HEK293 (cell line): ENCODE measurements around the gene PIGO.

Source experiments
- ATF2 ChIP-seq: fragments of 450-650 bp; formaldehyde crosslinking; IDR thresholded peaks from 2 replicates; pipeline ENCODE4 v1.5.1; 2016; ENCODE audit warnings: missing biosample characterization, missing genetic modification characterization, low read depth
- BCL11A ChIP-seq: fragments of 450-650 bp; formaldehyde crosslinking; IDR thresholded peaks from 2 replicates; pipeline ENCODE4 v1.5.1; 2016; ENCODE audit warnings: low read depth, missing biosample characterization, missing genetic modification characterization
- FEZF1 ChIP-seq: fragments of 450-650 bp; formaldehyde crosslinking; IDR thresholded peaks from 2 replicates; pipeline ENCODE4 v1.5.1; 2016; ENCODE audit warnings: missing biosample characterization, missing genetic modification characterization
- GFI1B ChIP-seq: fragments of 450-650 bp; formaldehyde crosslinking; IDR thresholded peaks from 2 replicates; pipeline ENCODE4 v1.5.1; 2016; ENCODE audit warnings: missing biosample characterization, missing genetic modification characterization
- HOXD13 ChIP-seq: sonication (generic); formaldehyde crosslinking; IDR thresholded peaks from 2 replicates; pipeline ENCODE4 v1.8.0; 2022; ENCODE audit warnings: missing genetic modification reagents, borderline replicate concordance
- KLF17 ChIP-seq: fragments of 450-650 bp; formaldehyde crosslinking; IDR thresholded peaks from 2 replicates; pipeline ENCODE4 v1.5.1; 2016; ENCODE audit warnings: missing biosample characterization, missing genetic modification characterization
- TRIM28 ChIP-seq: IDR thresholded peaks from 2 replicates; pipeline ENCODE4 v1.6.1; 2011; ENCODE audit warnings: low read length, control low read depth, borderline replicate concordance
- YY2 ChIP-seq: fragments of 450-650 bp; formaldehyde crosslinking; IDR thresholded peaks from 2 replicates; pipeline ENCODE4 v1.5.1; 2016; ENCODE audit warnings: missing biosample characterization, missing genetic modification characterization
- ZBTB11 ChIP-seq: fragments of 450-650 bp; formaldehyde crosslinking; conservative IDR thresholded peaks from 2 replicates; pipeline ENCODE4 v1.5.1; 2016; ENCODE audit warnings: low read depth, missing biosample characterization, missing genetic modification characterization
- ZBTB49 ChIP-seq: fragments of 450-650 bp; formaldehyde crosslinking; IDR thresholded peaks from 2 replicates; pipeline ENCODE4 v1.5.1; 2016; ENCODE audit warnings: missing biosample characterization, missing genetic modification characterization, low read depth
- ZBTB7A ChIP-seq: fragments of 450-650 bp; formaldehyde crosslinking; IDR thresholded peaks from 2 replicates; pipeline ENCODE4 v1.5.1; 2016; ENCODE audit warnings: low read depth, missing biosample characterization, missing genetic modification characterization
- ZNF24 ChIP-seq: fragments of 450-650 bp; formaldehyde crosslinking; IDR thresholded peaks from 2 replicates; pipeline ENCODE4 v1.5.1; 2016; ENCODE audit warnings: missing biosample characterization, missing genetic modification characterization
- ZNF354C ChIP-seq: fragments of 450-650 bp; formaldehyde crosslinking; IDR thresholded peaks from 2 replicates; pipeline ENCODE4 v1.5.1; 2016; ENCODE audit warnings: missing biosample characterization, missing genetic modification characterization, low read depth, borderline replicate concordance
- ZNF518A ChIP-seq: fragments of 450-650 bp; formaldehyde crosslinking; conservative IDR thresholded peaks from 2 replicates; pipeline ENCODE4 v1.5.1; 2016; ENCODE audit warnings: low read depth, missing biosample characterization, missing genetic modification characterization
- ZNF610 ChIP-seq: fragments of 450-650 bp; formaldehyde crosslinking; IDR thresholded peaks from 2 replicates; pipeline ENCODE4 v1.5.1; 2016; ENCODE audit warnings: missing biosample characterization, missing genetic modification characterization, borderline replicate concordance
- ZNF623 ChIP-seq: fragments of 450-650 bp; formaldehyde crosslinking; IDR thresholded peaks from 2 replicates; pipeline ENCODE4 v1.5.1; 2016; ENCODE audit warnings: missing biosample characterization, missing genetic modification characterization
- ZNF747 ChIP-seq: fragments of 450-650 bp; formaldehyde crosslinking; IDR thresholded peaks from 2 replicates; pipeline ENCODE4 v1.5.1; 2016; ENCODE audit warnings: missing biosample characterization, missing genetic modification characterization
- TF ChIP-seq, protein P1 (sequence below): fragments of 450-650 bp; formaldehyde crosslinking; IDR thresholded peaks from 2 replicates; pipeline ENCODE4 v1.5.1; 2016; ENCODE audit warnings: missing biosample characterization, missing genetic modification characterization, borderline replicate concordance
- TF ChIP-seq, protein P2 (sequence below): fragments of 450-650 bp; formaldehyde crosslinking; optimal IDR thresholded peaks from 2 replicates; pipeline ENCODE3; 2016; ENCODE audit warnings: missing biosample characterization, mild to moderate bottlenecking, missing genetic modification characterization

Gene PIGO

GRCh38 chr9:35115680-35116538 lies 19.5 kb upstream of the PIGO start, which contains the start of gene ATOSB (continued):
- TF ChIP-seq TRIM28 (no peak), FEZF1 (tag by site-specific recombination) (no peak), ZNF747 (tag by site-specific recombination) (no peak), KLF17 (tag by site-specific recombination) (no peak), ZBTB7A (tag by site-specific recombination) (0 out of 2 replicates have a peak, but pooled peaks have one; percentile 12), ZBTB11 (tag by site-specific recombination) (no peak), BCL11A (tag by site-specific recombination) (no peak), GFI1B (tag by site-specific recombination) (no peak), ZBTB49 (tag by site-specific recombination) (no peak), ZNF610 (tag by site-specific recombination) (no peak; the same call in 1 of the 2 replicates), YY2 (tag by site-specific recombination) (no peak), ZNF623 (tag by site-specific recombination) (no peak), HOXD13 (CRISPR knock-in tag) (no peak), ATF2 (tag by site-specific recombination) (no peak), ZNF518A (tag by site-specific recombination) (no peak), ZNF354C (tag by site-specific recombination) (no peak), ZNF24 (tag by site-specific recombination) (no peak)
- TF ChIP-seq, protein P1, sequence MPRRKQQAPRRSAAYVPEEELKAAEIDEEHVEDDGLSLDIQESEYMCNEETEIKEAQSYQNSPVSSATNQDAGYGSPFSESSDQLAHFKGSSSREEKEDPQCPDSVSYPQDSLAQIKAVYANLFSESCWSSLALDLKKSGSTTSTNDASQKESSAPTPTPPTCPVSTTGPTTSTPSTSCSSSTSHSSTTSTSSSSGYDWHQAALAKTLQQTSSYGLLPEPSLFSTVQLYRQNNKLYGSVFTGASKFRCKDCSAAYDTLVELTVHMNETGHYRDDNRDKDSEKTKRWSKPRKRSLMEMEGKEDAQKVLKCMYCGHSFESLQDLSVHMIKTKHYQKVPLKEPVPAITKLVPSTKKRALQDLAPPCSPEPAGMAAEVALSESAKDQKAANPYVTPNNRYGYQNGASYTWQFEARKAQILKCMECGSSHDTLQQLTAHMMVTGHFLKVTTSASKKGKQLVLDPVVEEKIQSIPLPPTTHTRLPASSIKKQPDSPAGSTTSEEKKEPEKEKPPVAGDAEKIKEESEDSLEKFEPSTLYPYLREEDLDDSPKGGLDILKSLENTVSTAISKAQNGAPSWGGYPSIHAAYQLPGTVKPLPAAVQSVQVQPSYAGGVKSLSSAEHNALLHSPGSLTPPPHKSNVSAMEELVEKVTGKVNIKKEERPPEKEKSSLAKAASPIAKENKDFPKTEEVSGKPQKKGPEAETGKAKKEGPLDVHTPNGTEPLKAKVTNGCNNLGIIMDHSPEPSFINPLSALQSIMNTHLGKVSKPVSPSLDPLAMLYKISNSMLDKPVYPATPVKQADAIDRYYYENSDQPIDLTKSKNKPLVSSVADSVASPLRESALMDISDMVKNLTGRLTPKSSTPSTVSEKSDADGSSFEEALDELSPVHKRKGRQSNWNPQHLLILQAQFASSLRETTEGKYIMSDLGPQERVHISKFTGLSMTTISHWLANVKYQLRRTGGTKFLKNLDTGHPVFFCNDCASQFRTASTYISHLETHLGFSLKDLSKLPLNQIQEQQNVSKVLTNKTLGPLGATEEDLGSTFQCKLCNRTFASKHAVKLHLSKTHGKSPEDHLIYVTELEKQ: no peak
- TF ChIP-seq, protein P2, sequence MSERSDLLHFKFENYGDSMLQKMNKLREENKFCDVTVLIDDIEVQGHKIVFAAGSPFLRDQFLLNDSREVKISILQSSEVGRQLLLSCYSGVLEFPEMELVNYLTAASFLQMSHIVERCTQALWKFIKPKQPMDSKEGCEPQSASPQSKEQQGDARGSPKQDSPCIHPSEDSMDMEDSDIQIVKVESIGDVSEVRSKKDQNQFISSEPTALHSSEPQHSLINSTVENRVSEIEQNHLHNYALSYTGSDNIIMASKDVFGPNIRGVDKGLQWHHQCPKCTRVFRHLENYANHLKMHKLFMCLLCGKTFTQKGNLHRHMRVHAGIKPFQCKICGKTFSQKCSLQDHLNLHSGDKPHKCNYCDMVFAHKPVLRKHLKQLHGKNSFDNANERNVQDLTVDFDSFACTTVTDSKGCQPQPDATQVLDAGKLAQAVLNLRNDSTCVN (tag by site-specific recombination): no peak
